Fibroblast of upper back skin (primary cell): ENCODE measurements around the gene LRRTM2.

Experiments used
- DNase-seq: peaks from one replicate; pipeline ENCODE4 v3.0.0-alpha.2; 2013

The LRRTM2 gene

DNA sequence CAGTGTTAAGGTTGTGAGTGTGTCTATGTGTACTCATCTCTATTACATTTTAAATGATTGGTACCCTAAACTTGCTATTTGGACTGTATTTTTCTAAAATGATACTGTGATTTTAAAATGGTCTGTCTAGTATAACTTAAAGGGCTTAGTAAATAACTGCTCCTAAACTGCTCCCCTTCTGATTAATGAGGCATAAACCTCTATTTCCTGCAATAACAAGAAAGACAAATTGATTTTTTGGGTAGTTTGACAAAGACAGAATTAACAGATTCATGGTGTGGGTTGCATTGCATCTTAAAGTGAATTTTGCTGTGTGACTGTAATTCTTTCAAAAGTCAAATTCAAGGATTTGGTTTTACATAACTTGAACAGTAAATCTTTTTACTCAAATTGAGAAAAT, 8.1 kb upstream of the LRRTM2 start:
- no peak for DNase-seq

GRCh38 chr5:138878437-138879235, 3.5 kb upstream of the LRRTM2 start:
- DNase-seq = no peak

DNA sequence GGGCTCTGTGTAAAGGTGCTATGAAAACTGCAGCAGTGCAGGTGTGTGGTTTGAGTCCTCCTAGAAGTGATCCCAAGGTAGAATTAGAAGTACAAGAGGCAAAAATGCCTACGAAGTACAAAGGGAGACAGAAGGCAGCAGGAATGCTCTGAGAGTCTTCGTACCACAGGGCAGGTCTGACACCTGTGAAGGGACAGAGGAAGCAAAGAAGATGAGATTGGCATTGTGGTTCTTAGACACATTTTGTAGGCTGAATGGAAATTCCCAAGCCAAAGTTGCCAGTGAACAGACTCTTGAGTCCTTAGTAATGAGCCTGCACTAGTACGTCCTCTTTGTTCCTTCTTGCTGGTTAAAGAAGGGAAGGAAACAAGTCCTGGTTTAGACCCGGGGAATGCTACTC, 1.7 kb upstream of the LRRTM2 start:
- no peak for DNase-seq

DNA sequence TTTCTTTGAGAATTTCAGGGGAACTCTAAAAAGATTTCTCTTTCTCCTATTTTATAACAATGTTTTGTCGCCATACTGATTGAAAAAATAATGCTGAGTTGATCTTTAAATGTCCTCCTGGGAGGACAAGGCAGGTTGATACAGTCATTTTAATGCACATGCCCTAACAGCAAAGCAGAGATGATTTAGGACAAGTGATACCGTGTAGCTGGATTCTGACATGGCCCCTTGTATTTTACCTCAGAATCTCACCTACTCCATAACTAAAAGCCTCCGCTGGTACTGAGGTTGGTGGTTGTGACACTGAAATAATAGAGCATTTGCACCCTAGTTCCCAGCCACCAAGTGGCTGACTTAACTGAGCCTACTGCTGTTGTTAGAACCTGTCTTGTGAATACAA, 811 bp upstream of the LRRTM2 start:
- no peak for DNase-seq

DNA sequence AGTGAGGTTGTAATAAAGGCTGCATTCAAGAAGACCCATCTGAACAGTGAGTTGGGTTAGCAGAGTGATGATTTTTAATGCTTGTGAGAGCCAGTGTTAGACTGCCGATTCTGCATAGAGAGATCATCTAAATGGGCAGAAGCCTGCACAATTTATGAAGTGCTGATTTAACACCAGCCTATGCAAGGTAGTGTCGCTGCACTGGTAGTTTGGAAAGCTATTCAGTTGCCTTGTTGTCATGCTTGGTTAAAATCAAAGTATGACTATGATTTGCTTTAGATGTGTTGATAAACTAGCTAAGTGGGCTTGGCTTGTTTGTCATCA, 379 bp upstream of the LRRTM2 start:
- DNase-seq = no peak

GRCh38 chr5:138874241-138874640, 894 bp downstream of the LRRTM2 start:
- DNase-seq = peak; percentile 17

GRCh38 chr5:138873466-138874221, 1.5 kb downstream of the LRRTM2 start:
- no peak for DNase-seq

GRCh38 chr5:138872841-138873465, 2.2 kb downstream of the LRRTM2 start:
- no peak for DNase-seq

DNA sequence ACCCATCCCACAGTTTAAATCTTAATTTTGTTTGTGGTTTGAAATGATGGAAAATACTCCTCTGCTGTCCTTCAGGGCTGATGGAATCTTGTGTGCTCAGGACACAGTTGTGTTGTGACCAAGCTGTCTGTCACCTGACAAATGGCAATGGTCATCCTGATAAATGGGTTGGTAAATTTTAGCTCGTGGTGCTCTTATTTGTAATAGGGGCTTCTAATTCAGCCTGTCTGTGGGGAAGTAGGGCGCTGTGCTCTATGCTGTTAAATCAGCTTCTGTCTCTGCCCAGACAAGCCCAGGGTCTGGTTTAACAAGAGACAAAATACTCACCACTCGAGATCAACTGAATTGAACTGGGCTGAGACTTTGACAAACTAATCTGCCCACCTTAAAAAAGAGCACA, 4.5 kb downstream of the LRRTM2 start:
- DNase-seq = no peak

DNA sequence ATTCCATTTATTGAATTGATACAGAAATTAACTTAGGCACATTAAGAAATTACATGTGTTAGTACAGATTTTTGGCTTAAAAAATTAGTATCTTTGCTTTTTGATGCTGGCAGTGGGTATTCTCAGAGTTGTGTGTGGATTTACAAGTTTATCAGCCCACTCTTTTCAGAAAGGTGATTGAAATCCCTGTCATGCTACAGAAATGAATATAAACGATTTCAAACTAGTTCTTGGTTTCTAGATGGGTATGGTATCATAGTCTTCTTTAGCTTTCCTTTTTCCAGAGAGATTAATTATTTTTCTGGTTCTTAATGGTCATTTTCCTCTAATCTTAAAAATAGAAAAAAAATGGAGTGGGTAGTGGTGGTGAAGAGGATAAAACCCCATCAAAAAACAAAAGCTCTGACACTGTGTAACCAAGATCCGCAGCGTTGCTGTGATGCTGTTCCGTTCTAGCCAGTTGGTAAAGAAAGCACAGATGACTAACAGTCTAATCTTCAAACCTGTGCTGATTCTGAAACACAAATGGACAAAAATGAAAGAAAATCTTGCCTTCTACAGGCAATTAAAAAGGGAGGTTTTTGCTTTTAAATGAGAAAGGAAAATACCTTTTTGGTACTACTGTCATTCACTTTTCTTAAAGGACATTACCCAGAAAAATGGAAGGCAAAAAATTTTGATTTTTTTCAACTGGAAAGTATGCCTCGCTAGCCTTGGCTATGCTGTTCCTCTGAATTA, 5.2 kb downstream of the LRRTM2 start:
- DNase-seq = no peak

GRCh38 chr5:138869038-138869437, 6.1 kb downstream of the LRRTM2 start:
- DNase-seq = no peak

DNA sequence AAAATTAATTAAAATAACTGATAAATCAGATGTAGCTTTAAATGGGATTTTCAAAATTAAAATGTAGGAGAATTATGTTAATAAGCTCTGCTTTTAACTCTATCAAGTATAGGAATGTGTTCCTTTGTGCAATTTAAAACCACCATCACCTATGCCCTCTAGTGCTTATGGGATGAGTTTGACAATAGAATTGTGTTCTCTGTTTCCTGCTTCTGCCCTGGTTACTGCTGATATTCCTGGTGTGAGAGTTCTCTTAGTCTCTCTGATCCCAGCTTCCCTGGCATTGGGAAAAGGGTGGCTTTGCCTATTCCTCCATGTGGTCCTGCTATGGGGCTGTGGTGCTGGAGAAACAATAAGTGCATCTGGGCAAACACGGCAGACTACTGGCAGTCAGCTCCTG, 8.1 kb downstream of the LRRTM2 start:
- no peak for DNase-seq

GRCh38 chr5:138853132-138853531, 22.0 kb downstream of the LRRTM2 start:
- DNase-seq = no peak

DNA sequence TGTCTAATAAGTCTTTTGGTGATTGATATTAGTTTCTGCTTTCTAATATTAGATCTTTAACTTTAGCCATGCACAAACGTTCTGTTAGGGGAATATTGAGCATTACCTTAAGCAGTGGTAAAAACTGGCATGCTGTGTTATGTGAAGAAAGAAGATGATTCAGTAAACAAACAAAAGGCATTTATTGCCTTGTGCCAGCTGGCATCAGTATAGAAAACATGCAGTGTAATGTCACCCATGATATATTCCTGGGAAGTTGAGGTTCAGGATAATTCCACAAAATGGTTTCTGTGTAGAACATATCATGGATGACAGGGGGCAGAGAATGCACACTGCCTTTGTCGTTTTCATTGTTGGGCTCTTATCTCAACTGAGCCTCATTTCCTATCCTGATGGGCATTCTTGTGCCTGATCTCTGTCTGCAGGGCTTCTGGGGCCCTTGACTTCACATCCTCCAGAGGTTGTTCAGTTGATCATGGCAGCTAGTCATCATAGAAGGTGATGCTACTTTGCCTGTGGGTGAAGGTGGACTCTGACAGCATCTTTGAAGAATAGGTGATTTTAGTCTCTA, 24.2 kb downstream of the LRRTM2 start:
- no peak for DNase-seq

GRCh38 chr5:138849882-138850281, 25.3 kb downstream of the LRRTM2 start:
- no peak for DNase-seq

DNA sequence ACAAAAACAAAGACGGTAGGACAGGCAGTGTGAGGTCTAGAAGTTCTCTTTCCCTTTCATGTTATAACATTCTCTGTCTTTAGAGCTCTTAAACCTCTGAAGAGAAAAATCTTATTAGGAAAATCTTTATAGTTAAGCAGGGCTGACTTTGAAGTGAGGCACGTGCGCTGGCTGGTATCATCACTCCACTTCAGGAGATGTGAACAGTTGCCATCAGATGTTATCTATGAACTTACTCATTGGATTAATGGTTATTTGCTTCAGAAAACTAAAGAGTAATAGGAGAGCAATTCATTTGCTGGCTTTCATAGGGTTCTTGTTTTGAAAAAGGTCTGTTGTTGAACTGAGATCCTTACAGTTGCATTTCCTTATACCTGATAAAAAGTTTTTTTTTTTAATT, 25.7 kb downstream of the LRRTM2 start:
- no peak for DNase-seq

DNA sequence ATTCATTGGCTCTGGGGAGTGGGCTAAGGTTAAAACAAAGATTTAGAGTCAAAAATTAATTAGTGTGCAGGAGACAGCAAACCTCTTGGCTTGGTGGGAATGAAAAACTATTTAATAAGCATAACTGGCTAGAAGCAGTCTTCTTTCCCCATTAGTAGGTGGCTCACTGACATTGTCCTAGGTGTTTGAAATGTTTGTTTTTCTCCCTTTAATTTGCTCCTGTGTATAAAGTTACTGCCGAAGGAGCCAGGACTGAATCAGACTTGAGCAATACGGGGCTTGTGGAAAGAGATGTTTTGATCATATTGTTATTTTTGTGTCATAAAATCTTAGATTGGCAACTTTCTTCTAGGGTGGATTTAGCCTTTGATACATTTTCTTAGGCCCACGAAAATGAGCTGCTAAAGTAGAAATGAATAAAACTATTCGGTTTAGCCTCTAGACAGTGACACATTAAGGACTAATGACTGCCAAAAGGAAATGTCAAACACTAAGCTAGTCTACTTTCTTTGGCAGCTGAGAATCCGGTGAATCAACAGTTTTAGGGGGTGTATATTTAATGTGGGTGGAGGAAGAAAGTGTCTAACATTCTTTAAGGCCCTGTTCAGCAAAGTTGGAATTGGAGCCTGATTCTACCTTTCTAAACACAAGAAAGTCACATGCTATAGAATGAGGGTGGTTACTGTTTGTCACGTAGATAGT, 30.2 kb downstream of the LRRTM2 start:
- DNase-seq = peak; percentile 85

DNA sequence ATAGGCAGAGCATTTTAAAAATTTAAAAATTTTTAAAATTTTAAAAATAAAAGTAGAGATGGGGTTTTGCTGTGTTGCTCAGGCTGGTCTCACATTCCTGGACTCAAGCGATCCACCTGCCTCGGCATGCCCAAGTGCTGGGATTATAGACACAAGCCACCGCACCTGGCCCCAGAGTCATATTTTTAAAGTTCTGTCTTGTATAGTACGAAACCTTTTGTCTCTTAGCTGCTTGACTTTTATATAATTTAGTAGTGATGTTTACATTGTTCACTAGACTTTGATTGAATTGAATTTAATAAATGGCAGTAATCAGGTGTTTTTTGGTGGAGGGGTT, 31.0 kb downstream of the LRRTM2 start:
- DNase-seq = no peak

DNA sequence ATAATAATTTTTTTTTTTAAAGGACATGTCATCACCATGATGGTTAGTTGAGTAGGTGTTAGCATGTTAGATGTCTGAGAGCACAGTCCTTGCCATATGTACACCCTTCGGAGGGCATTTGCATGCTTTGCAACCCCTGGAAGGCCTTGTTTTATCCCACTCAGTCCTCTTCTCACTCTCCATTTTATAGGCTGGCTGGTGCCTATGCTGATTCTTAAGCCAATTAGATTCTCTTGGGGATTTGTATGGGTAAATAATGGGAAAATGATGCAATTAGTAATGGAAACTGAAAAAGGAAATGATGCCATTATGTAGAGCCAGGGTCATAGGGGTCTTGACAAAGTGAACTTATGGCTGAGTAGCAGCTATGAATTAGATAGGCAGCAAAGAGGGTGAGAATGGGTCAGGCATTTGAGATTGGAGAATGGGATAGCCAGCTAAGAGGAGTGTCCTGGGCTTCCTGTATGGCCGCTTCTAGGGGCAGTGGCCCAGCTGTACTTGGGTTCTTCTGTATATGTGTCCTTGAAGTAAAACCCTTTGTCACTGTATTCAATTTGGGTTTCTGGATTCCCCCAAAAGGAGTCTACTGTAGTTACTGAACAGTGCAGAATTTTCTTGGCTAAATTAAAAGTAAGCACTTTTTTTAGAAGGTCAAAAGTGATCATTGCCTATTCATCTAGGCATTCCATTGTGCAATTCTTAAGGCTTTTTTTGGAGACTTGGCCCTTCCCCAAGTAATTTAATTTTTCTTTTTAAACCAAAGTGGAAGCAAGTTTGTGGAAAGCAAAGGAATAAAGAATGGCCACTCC, 31.6 kb downstream of the LRRTM2 start:
- DNase-seq = peak; percentile 46

GRCh38 chr5:138841531-138841930, 33.6 kb downstream of the LRRTM2 start:
- DNase-seq = no peak

DNA sequence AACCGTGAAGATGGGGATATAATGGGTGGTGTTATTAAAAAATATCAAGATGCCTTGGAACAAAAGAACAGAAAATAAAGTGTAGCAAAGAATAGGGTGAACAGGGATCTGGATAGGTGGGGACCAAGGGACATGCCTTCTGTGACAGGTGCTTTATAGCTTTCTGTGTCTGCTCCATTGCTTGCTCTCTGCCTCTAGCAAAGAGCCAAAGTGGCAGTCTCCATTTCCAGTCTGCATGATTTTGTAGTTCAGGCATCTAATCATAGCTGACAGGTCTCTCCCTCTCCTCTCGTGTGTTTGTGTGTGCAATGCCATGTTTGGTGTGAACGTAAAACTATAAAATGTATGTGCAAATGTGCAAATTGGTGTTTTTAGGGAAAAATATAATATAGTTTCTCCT, 35.0 kb downstream of the LRRTM2 start:
- DNase-seq = no peak

DNA sequence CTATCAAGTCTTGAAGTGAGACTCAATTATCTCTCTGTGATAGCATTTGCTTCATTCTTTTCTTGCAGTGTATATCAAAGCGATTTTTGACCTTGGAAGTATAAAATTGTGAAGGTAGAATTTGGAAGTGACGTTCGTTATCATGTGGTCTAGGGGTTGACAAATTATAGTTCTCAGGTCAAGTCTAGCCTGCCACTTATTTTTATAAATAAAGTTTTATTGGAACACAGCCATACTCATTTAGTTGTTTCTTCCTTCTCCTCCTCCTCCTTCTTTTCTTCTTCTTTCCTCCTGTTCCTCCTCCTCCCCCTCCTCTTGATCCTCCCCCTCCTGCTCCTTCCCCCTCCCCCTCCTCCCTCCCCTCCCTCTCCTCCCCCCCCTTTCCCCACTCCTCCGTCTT, 38.0 kb downstream of the LRRTM2 start:
- no peak for DNase-seq
